ENCODE measurements around the gene MKX. TPM values are rescaled to one million over a fixed set of nuclear protein-coding genes. Genes with fewer than 3 reads are reported as not detected.

MKX gene
- total RNA-seq, 1 experiment from 2014 or later = 1.5 TPM

DNA sequence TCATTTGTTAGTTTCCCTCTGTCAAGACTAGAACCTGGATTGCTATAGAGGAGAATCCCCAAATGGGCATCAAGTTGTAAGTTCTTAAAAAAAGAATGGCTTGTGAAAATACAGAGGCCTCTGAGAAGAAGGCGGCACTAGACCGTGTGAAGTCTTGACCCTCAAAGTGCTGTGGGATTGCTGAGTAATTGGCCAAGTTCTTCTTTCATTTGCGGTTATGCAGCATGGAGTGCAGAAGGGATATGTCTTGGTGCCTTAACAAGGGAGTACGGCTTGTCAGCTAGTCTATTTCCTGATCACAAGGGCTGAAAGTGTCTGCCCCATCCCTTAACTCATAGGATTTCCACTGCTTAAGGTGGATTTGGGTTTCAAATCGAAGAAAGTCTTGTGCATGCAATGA lies 81.2 kb downstream of the MKX start:
- Mint-ChIP-seq H3K4me3 (ENCODE audit: low read depth, unreplicated experiment) (no peak overlapping the region), H3K27me3 (ENCODE audit: unreplicated experiment) (peaks cover 20% of the 10 kb centered on the region), H3K4me1 (ENCODE audit: low read depth, unreplicated experiment) (no peaks in the 10 kb centered on the region), H3K36me3 (ENCODE audit: insufficient read depth, unreplicated experiment) (no peaks in the 10 kb centered on the region), H3K9me3 (ENCODE audit: low read depth, unreplicated experiment) (no peaks in the 10 kb centered on the region), H3K27ac (ENCODE audit: unreplicated experiment) (no peak overlapping the region)
- intact Hi-C loops (cut with micrococcal nuclease; ENCODE audit: unreplicated experiment) = no loop called here
- no TSS peak for BruUV-seq (replicated peaks)
- TF ChIP-seq, protein P1, sequence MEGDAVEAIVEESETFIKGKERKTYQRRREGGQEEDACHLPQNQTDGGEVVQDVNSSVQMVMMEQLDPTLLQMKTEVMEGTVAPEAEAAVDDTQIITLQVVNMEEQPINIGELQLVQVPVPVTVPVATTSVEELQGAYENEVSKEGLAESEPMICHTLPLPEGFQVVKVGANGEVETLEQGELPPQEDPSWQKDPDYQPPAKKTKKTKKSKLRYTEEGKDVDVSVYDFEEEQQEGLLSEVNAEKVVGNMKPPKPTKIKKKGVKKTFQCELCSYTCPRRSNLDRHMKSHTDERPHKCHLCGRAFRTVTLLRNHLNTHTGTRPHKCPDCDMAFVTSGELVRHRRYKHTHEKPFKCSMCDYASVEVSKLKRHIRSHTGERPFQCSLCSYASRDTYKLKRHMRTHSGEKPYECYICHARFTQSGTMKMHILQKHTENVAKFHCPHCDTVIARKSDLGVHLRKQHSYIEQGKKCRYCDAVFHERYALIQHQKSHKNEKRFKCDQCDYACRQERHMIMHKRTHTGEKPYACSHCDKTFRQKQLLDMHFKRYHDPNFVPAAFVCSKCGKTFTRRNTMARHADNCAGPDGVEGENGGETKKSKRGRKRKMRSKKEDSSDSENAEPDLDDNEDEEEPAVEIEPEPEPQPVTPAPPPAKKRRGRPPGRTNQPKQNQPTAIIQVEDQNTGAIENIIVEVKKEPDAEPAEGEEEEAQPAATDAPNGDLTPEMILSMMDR (IDR thresholded peaks at IDR 0.05; ENCODE audit: unreplicated experiment) = no peak
- no peak for DNase-seq
- CTCF ChIA-PET = no interaction called here

DNA sequence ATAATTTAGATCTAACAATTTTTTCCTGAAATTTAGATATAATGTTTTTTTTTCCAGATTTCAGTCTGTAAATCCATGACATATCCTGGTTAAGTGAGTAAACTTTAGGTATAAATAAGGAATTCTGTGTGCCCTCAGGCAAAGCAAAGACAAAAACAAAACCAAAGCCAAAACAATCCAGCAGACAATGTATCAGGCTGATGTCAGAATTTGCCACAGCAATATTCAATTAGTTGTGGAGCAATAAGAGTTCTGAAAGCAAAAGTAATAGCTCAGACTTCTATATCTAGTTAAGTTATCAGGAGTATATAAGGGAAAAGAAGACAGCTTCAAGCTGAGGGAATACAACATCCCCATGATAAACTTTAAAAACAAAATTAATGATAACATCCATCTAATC lies 82.0 kb downstream of the MKX start:
- H3K36me3 Mint-ChIP-seq (ENCODE audit: insufficient read depth, unreplicated experiment) = no peaks in the 10 kb centered on the region
- H3K9me3 Mint-ChIP-seq (ENCODE audit: low read depth, unreplicated experiment) = no peaks in the 10 kb centered on the region
- BruUV-seq (replicated peaks) = no TSS peak
- no peak for DNase-seq
- no peak overlapping the region for H3K27ac Mint-ChIP-seq (ENCODE audit: unreplicated experiment)
- peaks cover 20% of the 10 kb centered on the region for H3K27me3 Mint-ChIP-seq (ENCODE audit: unreplicated experiment)
- no peaks in the 10 kb centered on the region for H3K4me1 Mint-ChIP-seq (ENCODE audit: low read depth, unreplicated experiment)
- TF ChIP-seq, protein P1 (IDR thresholded peaks at IDR 0.05; ENCODE audit: unreplicated experiment) = no peak
- intact Hi-C loops (cut with micrococcal nuclease; ENCODE audit: unreplicated experiment) = no loop called here
- CTCF ChIA-PET = no interaction called here
- H3K4me3 Mint-ChIP-seq (ENCODE audit: low read depth, unreplicated experiment) = no peak overlapping the region

- no peaks in the 10 kb centered on the region for H3K4me1 Mint-ChIP-seq (ENCODE audit: low read depth, unreplicated experiment)
- intact Hi-C loops (cut with micrococcal nuclease; ENCODE audit: unreplicated experiment) = no loop called here
- BruUV-seq (replicated peaks) = no TSS peak
- peaks cover 33% of the 10 kb centered on the region for H3K27me3 Mint-ChIP-seq (ENCODE audit: unreplicated experiment)
- H3K27ac Mint-ChIP-seq (ENCODE audit: unreplicated experiment) = peak overlapping the region; percentile 27
- H3K36me3 Mint-ChIP-seq (ENCODE audit: insufficient read depth, unreplicated experiment) = no peaks in the 10 kb centered on the region
- H3K9me3 Mint-ChIP-seq (ENCODE audit: low read depth, unreplicated experiment) = no peaks in the 10 kb centered on the region
- DNase-seq = no peak
- no peak overlapping the region for H3K4me3 Mint-ChIP-seq (ENCODE audit: low read depth, unreplicated experiment)
- TF ChIP-seq, protein P1 (IDR thresholded peaks at IDR 0.05; ENCODE audit: unreplicated experiment) = no peak
- CTCF ChIA-PET = interaction anchor here (0.6 to 0.7 kb wide), 4 partner anchors 18 to 838 kb away, joined by 3 to 4 read pairs (median 4); no protein-coding TSS in a partner anchor
Observed at GRCh38 chr10:27661514-27662286, 83.9 kb downstream of the MKX start.

DNA sequence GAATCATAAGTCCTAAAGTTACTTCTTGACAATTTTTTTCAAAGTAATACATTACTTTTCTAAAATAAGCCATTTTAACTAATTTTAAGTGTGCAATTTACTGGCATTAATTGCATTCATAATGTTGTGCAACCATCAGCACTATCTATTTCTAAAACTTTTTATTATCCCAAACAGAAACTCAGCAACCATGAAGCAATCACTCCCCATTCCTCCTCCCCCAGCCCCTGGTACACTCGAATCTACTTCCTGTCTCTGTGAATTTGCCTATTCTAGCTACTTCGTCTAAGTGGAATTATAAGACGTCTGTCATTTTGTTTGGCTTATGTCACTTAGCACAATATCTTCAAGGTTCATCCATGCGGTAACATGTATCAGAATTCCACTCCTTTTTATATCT lies 84.9 kb downstream of the MKX start:
- no peaks in the 10 kb centered on the region for H3K4me1 Mint-ChIP-seq (ENCODE audit: low read depth, unreplicated experiment)
- CTCF ChIA-PET = no interaction called here
- BruUV-seq (replicated peaks) = no TSS peak
- no peak for DNase-seq
- H3K4me3 Mint-ChIP-seq (ENCODE audit: low read depth, unreplicated experiment) = no peak overlapping the region
- no peaks in the 10 kb centered on the region for H3K36me3 Mint-ChIP-seq (ENCODE audit: insufficient read depth, unreplicated experiment)
- H3K9me3 Mint-ChIP-seq (ENCODE audit: low read depth, unreplicated experiment) = no peaks in the 10 kb centered on the region
- peaks cover 35% of the 10 kb centered on the region for H3K27me3 Mint-ChIP-seq (ENCODE audit: unreplicated experiment)
- intact Hi-C loops (cut with micrococcal nuclease; ENCODE audit: unreplicated experiment) = no loop called here
- no peak overlapping the region for H3K27ac Mint-ChIP-seq (ENCODE audit: unreplicated experiment)
- TF ChIP-seq, protein P1 (IDR thresholded peaks at IDR 0.05; ENCODE audit: unreplicated experiment) = no peak

All from Calu3 (cell line).